ENCODE data around the gene CUX1.
"Not testable (repeated sequence)": the region's sequence is repeated elsewhere in the genome, so short reads cannot be mapped to it uniquely, and the experiment has no call there.

Gene CUX1

GRCh38 chr7:101976411-101976810 lies 159.0 kb downstream of the CUX1 start:
- no peak for DNase-seq (ENCODE audit: low read depth, low spot score)

DNA sequence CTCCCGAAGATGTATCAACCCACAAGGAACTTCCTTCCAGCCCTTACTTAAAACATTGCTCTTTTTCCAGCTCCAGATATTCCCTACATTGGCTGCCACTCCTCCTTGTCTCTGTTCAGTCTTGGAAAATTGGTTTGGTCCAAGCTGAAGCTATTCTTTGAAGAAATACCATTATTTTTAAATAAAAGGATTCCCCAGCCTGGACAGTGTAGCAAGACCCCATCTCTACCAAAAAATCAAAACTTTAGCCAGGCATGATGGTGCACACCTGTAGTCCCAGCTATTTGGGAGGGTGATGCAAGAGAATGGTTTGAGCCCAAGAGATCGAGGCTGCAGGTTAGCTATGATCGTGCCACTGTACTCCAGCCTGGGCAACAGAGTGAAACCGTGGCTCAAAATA lies 159.8 kb downstream of the CUX1 start:
- no peak for DNase-seq (ENCODE audit: low read depth, low spot score)

- DNase-seq (ENCODE audit: low read depth, low spot score): no peak
These were observed 161.3 kb downstream of the CUX1 start for GRCh38 chr7:101978683-101979082.

DNA sequence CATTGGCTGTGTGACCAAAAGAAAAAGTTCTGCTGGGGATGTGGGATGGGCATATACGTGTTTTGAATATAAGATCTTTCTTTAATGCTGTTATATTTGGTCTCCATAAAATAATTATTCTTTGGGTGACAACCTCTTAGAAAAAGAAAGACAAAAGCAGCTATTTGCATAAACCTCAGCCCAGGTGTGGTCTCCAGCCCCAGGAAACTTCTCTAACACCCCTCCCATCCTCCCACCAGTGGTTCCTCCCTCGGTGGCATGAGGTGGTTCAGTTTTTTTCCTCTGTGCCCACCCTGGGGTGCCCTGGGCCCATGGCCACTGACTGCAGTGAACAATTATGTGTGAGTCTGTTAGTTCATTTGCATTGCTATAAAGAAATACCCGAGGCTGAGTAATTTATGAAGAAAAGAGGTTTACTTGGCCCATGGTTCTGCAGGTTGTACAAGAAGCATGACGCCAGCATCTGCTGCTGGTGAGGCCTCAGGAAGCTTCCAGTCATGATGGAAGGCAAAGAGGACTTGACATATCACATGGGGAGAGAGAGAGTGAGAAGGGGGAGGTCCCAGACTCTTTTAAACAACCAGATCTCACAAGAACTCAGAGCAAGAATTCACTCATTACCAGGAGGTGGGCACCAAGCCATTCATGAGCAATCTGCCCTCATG lies 165.9 kb downstream of the CUX1 start:
- DNase-seq (ENCODE audit: low read depth, low spot score): no peak

DNA sequence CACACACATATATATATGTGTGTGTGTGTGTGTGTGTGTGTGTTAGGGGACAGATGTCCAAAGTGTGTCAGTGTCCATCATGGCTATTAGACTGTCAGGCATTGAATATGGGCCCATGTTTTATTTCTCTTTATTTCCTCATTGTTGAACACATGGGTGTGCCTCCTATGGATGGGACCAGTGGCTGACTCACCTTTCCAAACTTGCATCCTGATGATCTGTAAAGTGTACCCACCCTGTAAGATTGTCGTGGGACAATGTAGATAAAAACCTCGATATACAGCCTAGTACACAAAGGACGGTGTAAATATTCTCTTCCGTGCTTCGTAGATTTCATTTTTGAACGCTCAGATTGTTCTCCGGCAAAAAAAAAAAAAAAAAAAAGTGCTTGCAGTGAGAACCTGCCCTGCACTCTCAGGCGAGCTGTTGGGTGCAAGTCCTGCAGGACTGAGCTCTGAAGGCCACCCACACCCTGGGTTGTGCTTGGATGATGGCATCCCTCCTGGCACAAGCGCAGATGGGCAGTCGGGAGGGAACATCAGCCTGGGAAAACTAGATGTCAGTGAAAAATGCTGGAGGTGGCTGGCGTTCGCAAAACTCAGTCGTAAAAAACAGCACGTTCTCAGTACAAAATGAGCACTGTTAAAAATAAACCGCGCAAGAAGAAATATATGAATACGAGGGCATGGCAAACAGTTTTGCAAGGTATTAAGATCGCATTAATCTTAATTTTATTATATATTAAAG lies 166.9 kb downstream of the CUX1 start:
- DNase-seq (ENCODE audit: low read depth, low spot score): no peak

DNA sequence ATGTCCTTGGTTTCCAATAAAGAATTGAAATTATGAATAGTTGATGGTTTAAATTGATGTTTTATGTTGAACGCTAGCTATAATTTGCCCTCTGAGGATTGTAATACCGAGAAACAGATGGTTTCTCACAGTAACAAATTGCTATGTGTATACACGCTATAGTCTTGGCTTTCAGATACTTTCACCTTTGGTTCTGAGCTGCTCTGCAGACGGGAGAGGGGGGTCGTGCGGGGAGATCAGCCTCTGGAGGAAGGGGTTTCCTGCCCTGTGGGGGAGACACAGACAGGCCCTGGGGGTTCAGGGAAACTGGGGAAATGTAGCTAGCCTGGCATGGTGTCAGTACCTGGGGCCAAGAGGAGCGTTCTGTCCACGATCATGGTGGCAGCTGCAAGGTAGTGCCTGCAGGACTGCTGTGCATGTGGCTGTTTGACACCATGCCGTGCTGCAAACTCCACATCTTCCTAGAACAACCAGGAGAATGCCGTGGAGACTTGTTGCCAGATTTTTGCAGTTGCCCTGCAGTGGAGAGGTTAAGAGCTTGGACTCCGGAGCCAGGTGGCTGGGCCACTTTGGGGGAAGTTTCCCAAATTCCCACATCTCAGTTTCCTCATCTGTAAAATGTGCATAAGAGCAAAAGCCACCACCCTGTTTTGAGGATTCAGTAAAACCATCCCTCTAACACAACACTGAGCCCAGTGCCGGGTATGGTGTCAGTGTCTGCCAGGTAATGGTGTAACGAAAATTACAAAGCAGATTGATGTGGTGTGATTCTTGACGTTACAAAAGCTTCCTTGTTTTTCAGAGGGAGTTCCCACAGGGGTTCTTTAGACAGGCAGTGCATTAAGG lies 167.9 kb downstream of the CUX1 start:
- no peak for DNase-seq (ENCODE audit: low read depth, low spot score)

DNA sequence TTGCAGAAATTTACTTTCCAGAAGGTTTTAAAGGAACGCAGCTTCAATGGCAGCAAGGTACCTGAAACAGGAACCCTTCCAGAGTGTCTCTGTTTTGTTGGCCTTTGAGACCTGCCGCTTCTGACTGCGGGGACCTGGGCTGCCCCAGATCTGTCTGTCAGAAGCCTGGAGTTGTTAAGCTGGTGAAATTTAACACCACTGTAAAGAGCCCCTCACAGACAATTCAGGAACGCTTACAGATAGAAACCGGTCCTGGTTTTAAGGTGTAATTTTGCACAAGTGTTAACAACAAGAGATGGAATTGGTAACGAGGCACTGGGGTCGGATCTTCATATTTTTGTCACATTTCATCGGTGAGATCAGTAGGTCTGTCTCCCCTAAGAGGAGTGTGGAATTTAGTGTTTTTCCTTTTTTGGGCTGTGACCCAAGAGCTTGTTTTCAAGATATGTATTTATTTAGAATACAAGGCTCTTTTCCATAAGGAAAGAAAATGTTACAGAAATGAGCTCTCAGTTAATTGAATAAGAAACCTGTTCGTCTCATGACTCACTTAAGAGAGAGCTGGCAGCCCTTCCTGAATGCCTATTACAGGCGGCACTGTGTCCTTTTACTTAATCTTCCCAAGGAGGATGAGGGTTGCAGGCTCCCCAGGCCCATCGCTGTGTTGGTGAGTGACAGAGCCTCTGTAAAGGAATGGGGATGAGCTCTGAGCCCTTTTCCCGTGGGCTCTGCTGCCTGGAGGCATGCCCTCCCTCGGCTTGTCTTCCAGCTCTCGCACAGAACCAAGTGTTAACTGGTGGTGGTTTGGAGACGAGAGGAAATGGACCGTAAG lies 168.7 kb downstream of the CUX1 start:
- DNase-seq (ENCODE audit: low read depth, low spot score): no peak

GRCh38 chr7:101987494-101987893 lies 170.1 kb downstream of the CUX1 start:
- DNase-seq (ENCODE audit: low read depth, low spot score): no peak

GRCh38 chr7:101988060-101988459 lies 170.6 kb downstream of the CUX1 start:
- not testable (repeated sequence) for DNase-seq (ENCODE audit: low read depth, low spot score)

DNA sequence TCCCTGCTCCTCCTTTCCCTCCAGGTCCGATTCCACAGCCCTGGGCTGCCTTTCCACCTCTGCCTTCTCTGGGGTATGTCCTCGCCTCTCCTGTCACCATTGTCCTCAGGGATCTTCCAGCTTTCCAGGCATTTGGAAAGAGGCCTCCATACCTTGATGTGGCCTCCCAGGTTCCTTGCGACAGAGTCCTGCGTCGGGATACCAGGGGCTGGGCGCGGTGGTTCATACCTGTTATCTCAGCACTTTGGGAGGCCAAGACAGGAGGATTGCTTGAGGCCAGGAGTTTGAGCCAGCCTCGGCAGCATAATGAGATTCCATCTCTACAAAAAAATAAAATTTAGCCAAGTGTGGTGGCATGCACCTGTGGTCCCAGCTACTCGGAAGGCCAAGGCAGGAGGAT lies 171.1 kb downstream of the CUX1 start:
- DNase-seq (ENCODE audit: low read depth, low spot score): no peak

DNA sequence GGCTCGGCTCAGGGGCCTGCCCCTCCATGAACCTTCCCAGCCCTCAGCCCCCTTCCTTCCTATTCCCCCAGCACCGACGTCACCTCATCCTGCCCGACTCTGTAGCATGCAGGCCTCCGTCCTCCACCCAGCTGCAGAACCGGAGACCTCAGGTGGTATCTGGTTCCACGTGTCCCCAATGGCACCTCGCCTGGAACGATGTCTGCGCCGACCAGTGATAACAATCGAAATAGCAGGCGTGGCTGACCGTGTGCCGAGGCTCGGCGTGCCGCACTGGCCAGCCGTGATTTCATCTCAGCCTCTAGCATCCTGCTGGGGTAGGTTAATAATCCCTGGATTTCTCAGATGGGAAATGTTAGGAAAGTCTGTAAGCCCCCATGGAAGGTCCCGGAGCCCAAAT lies 171.7 kb downstream of the CUX1 start:
- DNase-seq (ENCODE audit: low read depth, low spot score): no peak

DNA sequence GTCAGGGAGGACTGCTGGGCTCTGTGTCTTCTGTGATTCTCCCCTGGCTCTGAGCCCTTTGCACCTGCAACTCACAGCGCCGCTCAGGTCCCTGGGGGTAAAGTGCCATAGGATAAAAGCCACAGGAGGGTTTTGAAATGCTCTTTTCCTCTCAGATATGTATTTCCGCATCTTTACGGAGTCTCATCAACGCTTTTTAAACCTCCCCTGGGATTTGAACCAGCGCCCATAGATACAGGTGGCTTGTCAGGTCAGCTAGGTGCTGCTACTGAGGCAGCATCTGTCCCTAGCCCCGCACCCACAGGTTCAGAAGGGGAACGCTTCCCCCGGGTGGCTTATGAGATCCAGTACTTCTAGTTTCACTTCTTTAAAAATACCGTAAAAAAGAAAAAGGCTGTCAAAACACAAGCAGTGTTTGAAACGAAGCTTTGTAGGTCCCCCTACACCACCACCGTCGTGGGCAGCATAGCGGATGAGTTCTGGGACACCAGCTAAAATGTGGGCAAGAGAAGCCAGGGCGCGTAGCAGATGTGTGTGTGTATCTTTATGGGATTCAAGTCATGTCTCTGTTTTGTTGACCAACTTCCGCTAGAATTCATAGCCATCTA lies 173.5 kb downstream of the CUX1 start:
- no peak for DNase-seq (ENCODE audit: low read depth, low spot score)

GRCh38 chr7:101991860-101992259 lies 174.4 kb downstream of the CUX1 start:
- DNase-seq (ENCODE audit: low read depth, low spot score): no peak

DNA sequence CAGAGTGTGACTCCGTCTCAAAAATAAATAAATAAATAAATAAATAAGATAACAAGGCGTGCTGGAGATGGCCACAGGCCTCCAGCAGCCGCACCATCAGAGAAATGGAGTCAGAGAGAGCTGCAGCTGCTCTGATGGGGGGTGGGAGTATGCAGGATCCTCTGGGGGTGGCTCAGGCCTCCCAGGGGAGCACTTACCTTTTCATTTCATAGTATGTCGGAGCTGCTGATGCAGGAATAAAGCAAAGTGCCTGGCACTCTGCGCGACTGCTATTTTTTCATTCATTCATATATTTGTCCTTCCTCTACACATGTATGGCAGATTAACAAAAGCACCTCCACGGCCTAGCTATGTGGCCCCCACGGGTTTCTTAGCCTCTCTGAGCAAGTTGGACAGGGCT lies 175.9 kb downstream of the CUX1 start:
- no peak for DNase-seq (ENCODE audit: low read depth, low spot score)

- no peak for DNase-seq (ENCODE audit: low read depth, low spot score)
These were observed 177.7 kb downstream of the CUX1 start for GRCh38 chr7:101995121-101995520.

DNA sequence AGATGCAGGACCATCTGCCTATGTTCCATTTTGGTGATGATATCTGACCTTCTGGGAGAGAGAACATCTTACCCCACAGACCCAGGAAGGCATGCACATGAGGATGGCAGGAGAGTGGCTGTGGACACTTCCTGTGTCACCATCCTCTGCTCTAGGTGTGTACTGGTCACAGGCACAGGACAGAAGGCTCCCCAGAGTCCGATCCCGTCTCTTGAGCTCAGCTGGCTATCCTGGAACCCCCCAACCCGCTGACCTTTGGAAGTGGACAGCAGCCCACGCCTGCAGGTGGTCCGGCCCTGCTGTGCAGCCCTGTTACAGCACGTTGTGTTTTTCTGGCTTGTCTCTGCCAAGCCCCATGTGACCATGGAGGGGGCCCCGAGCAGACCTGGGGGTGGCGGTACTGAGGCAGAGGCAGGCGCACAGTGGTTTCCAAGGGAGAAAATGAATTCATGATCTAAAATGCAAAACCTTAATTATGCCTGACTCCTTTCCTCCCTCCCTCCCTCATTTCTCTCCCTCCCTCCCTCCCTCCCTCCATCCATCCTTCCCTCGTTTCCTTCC lies 178.8 kb downstream of the CUX1 start:
- no peak for DNase-seq (ENCODE audit: low read depth, low spot score)

- DNase-seq (ENCODE audit: low read depth, low spot score): no peak
These were observed 179.4 kb downstream of the CUX1 start for GRCh38 chr7:101996876-101997275.

DNA sequence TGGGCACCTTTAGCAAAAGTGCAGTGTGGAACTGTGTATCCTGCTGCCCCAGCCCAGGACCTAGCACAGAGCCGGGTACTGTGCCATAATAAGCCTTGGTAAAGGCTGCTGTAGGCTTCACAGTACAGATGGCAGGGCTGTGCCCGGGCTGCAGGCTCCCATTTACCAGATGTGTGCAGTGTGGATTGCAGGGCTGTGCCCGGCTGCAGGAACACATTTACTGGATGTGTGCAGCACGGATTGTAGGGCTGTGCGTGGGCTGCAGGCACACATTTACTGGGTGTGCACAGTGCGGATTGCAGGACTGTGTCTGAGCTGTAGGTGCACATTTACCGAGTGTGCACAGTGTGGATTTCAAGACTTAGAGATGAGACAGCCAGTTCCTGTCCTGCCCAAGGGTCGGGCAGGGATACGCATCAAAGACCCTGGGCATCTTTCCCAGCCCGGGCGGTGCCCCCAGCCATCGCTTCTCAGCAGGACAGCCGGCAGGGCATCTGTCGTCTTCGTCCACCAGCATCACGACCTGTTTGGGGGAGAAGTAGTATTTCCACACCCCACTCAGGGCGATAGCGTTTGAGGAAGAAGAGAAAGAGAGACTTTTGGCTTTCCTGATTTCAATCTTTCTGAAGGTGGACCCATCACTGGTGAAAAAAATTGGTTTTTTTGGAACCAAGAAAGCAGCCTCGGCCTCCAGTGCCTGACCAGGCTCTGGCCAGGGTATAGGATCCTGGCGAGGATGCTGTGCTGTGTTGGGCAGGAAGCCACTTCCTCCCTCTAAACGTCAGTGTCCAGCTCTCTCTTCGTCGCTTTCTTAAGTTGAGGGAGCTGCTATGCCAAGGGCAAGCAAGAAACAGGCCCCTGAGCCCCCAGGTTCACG lies 180.8 kb downstream of the CUX1 start:
- no peak for DNase-seq (ENCODE audit: low read depth, low spot score)

DNA sequence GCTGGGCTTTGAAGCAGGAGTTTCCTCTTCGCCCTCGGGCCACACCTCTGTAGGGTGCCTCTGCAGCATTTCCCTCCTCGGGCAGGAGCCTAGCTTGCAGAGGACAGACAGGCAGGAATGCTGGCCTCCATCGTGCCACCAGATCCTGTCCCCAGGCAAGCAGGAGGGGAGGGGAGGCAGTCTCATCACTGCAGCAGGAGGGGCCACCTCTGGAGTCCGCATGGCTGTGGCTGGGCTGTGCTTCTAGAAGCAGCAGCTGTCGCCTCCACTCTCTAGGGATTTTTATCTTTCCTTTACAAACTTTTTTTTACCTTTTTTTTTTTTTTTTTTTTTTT lies 181.4 kb downstream of the CUX1 start:
- DNase-seq (ENCODE audit: low read depth, low spot score): no peak

DNA sequence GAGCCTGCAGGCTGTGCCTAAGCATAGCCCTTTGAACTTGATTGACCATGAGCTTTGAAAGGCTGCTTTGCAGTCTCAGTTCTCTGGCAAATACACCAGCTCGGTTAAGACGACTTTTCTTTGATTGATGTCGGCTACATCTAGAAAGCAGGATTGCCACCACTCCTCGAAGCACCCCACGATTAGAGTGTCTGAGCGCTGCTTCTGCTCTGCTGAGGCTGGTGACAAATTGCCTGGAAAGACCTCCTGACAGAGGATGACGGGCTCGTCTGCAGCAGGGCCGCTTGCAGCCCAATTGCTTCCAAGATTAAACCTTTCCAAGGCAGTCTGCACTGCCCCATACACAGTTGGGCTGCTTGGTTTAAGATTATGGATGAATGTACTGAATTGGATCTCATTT lies 182.0 kb downstream of the CUX1 start:
- DNase-seq (ENCODE audit: low read depth, low spot score): no peak

Measured in smooth muscle cell of the brain vasculature (primary cell).